Activated CD8-positive, alpha-beta memory T cell treated with anti-CD3 and anti-CD28 coated beads, Interleukin-2, amount 10 ng/mL, durations not matched to agents 7 days and 5 days (primary cell): ENCODE data around the gene KMT2C. TPM values are rescaled to one million over a fixed set of nuclear protein-coding genes. Genes with fewer than 3 reads are reported as not detected.
"Not testable (repeated sequence)": the region's sequence is repeated elsewhere in the genome, so short reads cannot be mapped to it uniquely, and the experiment has no call there.

Experiments used
- ATAC-seq: fragments of 150-1000 bp; cut with Tn5 transposase; one replicate; pipeline ENCODE4 v1.10.0; 2021; ENCODE audit warnings: moderate library complexity
- CTCF ChIA-PET: fragments of 350-600 bp; sonication (Branson Sonifier 250); formaldehyde crosslinking; loops from one replicate; lab custom pipeline; 2021; ENCODE audit warnings: antibody characterized with exemption; lab: Charles Lee
- DNase-seq: peaks from one replicate; pipeline ENCODE4 v3.0.0-alpha.2; 2020
- H3K27ac Mint-ChIP-seq: one replicate; pipeline ENCODE4 v1.8.0; 2021; ENCODE audit warnings: mild to moderate bottlenecking, mixed read lengths
- H3K27me3 Mint-ChIP-seq: one replicate; pipeline ENCODE4 v1.8.0; 2021; ENCODE audit warnings: mixed read lengths
- H3K36me3 Mint-ChIP-seq: one replicate; pipeline ENCODE4 v1.8.0; 2021; ENCODE audit warnings: mild to moderate bottlenecking, mixed read lengths
- H3K4me1 Mint-ChIP-seq: one replicate; pipeline ENCODE4 v1.8.0; 2021; ENCODE audit warnings: mixed read lengths
- H3K4me3 Mint-ChIP-seq: one replicate; pipeline ENCODE4 v1.8.0; 2021; ENCODE audit warnings: mild to moderate bottlenecking, moderate library complexity, mixed read lengths
- H3K9me3 Mint-ChIP-seq: one replicate; pipeline ENCODE4 v1.8.0; 2022; ENCODE audit warnings: low read depth, mixed read lengths
- total RNA-seq, 2 experiments: library from RNA; stranded (reverse); gene quantifications; one replicate each; pipeline ENCODE4 v1.2.3, GENCODE V29; 2021

Gene KMT2C
- total RNA-seq = 10 to 100 TPM; 58.2 to 86.6 TPM

DNA sequence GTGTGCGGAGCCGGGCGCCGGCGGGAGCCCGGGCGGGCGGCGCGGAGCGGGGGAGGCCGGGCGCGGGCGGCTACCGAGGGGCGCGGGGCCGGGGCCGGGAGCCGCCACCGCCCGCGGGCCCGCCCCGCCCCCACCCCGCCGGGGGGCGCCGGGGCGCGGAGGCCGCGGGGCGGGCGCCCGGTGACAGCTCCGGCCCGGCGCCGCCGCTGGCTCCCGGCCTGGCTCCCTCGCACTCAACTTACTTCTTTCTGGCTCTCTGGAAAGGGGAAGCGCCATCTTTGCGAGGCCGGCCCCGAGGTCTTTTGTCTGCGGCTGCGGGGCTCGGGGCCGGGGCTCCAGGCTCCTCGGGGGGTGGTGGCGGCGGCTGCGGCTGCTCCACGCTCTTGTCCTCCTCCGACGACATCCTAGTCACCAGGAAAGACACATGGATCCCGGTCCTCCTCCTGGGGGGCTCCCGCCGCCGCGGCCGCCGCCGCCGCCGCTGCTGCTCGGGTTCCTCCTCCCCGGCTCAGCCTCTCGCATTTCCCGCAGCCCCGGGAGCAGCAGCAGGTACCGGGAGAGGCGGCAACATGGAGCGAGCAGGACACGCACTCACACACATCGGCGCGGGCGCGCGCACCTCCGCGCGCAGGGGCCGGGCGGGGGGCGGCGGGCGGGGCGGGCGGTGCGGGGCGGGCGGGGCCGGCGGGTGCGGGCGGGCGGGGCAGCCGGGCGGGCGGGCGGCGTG, at the start of gene KMT2C:
KMT2C (minus strand) TSS at position 620 of the 727 bp plus-strand sequence; CDS start at position 403, 217 bp downstream.
- Mint-ChIP-seq H3K36me3 (no peaks in the 10 kb centered on the region), H3K4me3 (peak within 1 kb of the TSS; percentile 93), H3K27me3 (no peaks in the 10 kb centered on the region), H3K4me1 (peaks cover 22% of the 10 kb centered on the region), H3K27ac (peak within 1 kb of the TSS; percentile 91), H3K9me3 (no peaks in the 10 kb centered on the region)
- peak; percentile 37 for ATAC-seq
- peak; percentile 61 for DNase-seq
- CTCF ChIA-PET = no interaction called here

DNA sequence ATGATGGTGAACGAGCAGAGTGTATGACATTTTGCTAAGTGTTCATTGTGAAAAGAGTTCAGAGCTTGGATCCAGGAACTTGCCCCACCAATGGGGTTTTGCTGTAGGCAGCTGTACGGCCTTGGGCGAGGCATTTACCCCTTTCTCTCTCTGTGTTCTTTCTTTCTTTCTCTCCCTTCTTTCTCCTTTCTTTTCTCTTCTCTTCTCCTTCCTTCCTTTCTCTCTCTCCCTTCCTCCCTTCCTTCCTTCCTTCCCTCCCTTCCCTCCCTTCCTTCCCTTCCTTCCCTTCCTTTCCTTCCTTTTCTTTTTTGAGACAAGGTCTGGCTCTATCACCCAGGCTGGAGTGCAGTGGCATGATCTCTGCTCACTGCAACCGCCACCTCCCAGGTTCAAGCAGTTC, 45.3 kb upstream of the KMT2C start:
- Mint-ChIP-seq H3K27ac (no peak overlapping the region), H3K4me1 (no peaks in the 10 kb centered on the region), H3K36me3 (no peaks in the 10 kb centered on the region), H3K9me3 (no peaks in the 10 kb centered on the region), H3K4me3 (no peak overlapping the region), H3K27me3 (no peaks in the 10 kb centered on the region)
- ATAC-seq (no peak), DNase-seq (no peak)
- CTCF ChIA-PET = no interaction called here

DNA sequence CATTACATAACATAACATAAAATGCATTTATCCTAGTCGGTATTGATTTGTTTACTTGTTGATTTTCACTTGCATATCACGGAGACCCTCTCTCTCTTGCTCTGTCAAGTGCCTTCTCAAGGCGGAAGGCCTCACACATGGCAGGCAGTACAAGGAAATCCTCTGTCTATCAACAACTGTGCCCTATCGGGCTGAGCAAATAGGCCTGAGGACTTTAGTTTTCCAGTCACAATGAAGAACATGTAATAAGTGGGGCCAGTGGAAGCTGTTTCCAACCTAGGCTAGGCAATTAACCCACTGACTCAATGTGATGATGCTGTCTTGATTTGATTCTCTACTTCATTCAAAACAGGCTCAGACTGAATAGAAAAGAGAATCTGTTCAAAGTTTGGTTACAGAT, 44.9 kb upstream of the KMT2C start:
- no peak for ATAC-seq

DNA sequence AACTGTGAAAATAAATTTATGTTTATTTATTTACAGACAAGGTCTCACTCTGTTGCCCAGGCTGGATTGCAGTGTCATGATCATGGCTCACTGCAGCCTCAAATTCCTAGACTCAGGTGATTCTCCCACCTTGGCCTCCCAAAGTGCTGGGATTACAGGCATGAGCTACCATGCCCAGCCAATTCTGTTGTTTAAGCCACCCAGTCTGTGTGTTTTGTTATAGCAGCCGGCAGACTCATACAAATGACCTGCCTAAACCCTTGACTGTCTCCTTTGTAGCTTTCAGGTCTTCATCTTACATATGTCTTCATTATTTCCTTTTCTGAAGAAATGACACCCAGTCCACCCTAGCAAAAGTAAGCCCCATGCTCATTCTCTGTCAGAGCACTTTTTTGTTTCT, 43.8 kb upstream of the KMT2C start:
- no peak for ATAC-seq
- CTCF ChIA-PET = no interaction called here
- H3K4me3 Mint-ChIP-seq = no peak overlapping the region
- H3K27me3 Mint-ChIP-seq = no peaks in the 10 kb centered on the region
- H3K4me1 Mint-ChIP-seq = no peaks in the 10 kb centered on the region
- no peak overlapping the region for H3K27ac Mint-ChIP-seq
- H3K9me3 Mint-ChIP-seq = no peaks in the 10 kb centered on the region
- DNase-seq = no peak
- H3K36me3 Mint-ChIP-seq = no peaks in the 10 kb centered on the region

More for the DNA sequence above, 44.9 kb upstream of the KMT2C start:
- Mint-ChIP-seq H3K4me3 (no peak overlapping the region), H3K36me3 (no peaks in the 10 kb centered on the region), H3K9me3 (no peaks in the 10 kb centered on the region), H3K27ac (no peak overlapping the region), H3K4me1 (no peaks in the 10 kb centered on the region), H3K27me3 (no peaks in the 10 kb centered on the region)
- CTCF ChIA-PET = no interaction called here
- DNase-seq = no peak

DNA sequence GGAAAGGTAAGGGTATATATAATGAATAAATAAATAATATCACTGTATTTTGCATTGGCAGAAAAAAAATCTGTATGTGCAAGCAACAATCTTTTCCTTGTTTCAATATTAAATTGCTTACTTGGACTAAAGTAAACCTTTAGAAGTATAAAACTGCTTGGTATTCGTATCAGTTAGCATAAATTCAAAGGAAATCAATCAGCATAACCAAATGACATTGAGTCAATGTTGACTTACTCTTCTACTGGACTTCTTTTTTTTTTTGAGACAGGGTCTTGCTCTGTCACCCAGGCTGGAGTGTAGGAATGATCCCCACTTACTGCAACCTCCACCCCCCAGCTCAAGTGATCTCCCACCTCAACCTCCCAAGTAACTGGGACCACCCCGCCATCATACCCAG, 42.3 kb upstream of the KMT2C start:
- no peaks in the 10 kb centered on the region for H3K27me3 Mint-ChIP-seq
- no peak overlapping the region for H3K4me3 Mint-ChIP-seq
- H3K4me1 Mint-ChIP-seq = no peaks in the 10 kb centered on the region
- no peak for ATAC-seq
- no peak for DNase-seq
- CTCF ChIA-PET = no interaction called here
- no peaks in the 10 kb centered on the region for H3K9me3 Mint-ChIP-seq
- H3K27ac Mint-ChIP-seq = no peak overlapping the region
- no peaks in the 10 kb centered on the region for H3K36me3 Mint-ChIP-seq

DNA sequence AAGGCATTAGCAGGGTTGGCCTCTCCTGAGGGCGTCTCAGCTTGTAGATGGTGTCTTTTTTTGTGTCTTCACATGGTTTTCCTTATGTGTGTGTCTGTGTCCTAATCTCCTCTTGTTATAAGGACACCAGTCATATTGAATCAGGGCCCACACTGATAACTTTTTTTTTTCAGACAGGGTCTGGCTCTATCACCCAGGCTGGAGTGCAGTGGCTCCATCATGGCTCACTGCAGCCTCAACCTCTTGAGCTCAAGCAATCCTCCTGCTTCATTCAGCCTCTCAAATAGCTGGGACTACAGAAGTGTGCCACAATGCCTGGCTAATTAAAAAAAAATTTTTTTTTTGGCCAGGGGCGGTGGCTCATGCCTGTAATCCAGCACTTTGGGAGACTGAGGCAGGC, 41.3 kb upstream of the KMT2C start:
- H3K27ac Mint-ChIP-seq = no peak overlapping the region
- DNase-seq = no peak
- peaks cover 1% of the 10 kb centered on the region for H3K9me3 Mint-ChIP-seq
- peaks cover under 1% of the 10 kb centered on the region for H3K36me3 Mint-ChIP-seq
- CTCF ChIA-PET = interaction anchor here (1.4 kb wide), 1 partner anchor 8 kb away, joined by 3 read pairs; no protein-coding TSS in a partner anchor
- no peak for ATAC-seq
- no peaks in the 10 kb centered on the region for H3K27me3 Mint-ChIP-seq
- no peaks in the 10 kb centered on the region for H3K4me1 Mint-ChIP-seq
- no peak overlapping the region for H3K4me3 Mint-ChIP-seq

DNA sequence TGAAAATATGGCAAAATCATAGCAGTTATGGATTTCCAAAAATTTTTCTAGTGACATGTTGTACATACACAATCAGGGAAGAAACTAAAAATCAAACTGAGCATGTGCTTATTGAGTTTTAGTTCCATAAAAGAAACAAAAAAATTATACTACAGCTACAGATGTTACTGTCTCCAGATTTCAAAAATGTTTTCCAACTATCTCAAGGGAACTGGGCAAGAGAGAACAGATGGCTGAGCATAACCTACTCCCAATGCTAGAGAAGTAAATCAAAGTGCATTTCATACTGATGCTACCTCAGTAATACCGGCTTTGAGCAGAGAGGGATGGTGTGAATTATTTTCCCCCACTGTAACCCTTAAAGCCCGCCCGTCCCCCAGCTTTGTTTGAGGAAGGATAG, 40.7 kb upstream of the KMT2C start:
- H3K27ac Mint-ChIP-seq = no peak overlapping the region
- peaks cover 3% of the 10 kb centered on the region for H3K9me3 Mint-ChIP-seq
- CTCF ChIA-PET = interaction anchor here (1.4 kb wide), 1 partner anchor 8 kb away, joined by 3 read pairs; no protein-coding TSS in a partner anchor
- DNase-seq (no peak), ATAC-seq (no peak)
- H3K4me1 Mint-ChIP-seq = no peaks in the 10 kb centered on the region
- no peak overlapping the region for H3K4me3 Mint-ChIP-seq
- H3K36me3 Mint-ChIP-seq = peaks cover 2% of the 10 kb centered on the region
- no peaks in the 10 kb centered on the region for H3K27me3 Mint-ChIP-seq

DNA sequence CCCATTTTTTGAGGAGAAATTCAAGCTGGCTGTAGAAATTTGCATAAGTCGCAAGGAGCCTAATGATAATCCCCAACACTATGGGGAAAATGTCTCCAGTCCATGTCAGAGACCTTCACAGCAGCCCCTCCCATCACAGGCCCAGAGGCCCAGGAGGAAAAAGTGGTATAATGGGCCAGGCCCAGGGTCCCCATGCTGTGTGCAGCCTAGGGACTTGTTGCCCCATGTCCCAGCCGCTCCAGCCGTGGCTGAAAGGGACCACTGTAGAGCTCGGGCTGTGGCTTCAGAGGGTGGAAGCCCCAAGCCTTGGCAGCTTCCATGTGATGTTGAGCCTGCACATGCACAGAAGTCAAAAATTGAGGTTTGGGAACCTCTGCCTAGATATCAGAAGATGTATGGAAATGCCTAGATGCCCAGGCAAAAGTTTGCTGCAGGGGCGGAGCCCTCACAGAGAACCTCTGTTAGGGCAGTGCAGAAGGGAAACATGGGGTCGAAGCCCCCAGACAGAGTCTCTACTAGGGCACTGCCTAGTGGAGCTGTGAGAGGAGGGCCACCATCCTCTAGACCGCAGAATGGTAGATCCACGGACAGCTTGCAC, 35.3 kb upstream of the KMT2C start:
- H3K27ac Mint-ChIP-seq, H3K4me3 Mint-ChIP-seq, DNase-seq, H3K4me1 Mint-ChIP-seq, H3K36me3 Mint-ChIP-seq, CTCF ChIA-PET, ATAC-seq, H3K27me3 Mint-ChIP-seq: not testable (repeated sequence)
- peaks cover 12% of the 10 kb centered on the region for H3K9me3 Mint-ChIP-seq

DNA sequence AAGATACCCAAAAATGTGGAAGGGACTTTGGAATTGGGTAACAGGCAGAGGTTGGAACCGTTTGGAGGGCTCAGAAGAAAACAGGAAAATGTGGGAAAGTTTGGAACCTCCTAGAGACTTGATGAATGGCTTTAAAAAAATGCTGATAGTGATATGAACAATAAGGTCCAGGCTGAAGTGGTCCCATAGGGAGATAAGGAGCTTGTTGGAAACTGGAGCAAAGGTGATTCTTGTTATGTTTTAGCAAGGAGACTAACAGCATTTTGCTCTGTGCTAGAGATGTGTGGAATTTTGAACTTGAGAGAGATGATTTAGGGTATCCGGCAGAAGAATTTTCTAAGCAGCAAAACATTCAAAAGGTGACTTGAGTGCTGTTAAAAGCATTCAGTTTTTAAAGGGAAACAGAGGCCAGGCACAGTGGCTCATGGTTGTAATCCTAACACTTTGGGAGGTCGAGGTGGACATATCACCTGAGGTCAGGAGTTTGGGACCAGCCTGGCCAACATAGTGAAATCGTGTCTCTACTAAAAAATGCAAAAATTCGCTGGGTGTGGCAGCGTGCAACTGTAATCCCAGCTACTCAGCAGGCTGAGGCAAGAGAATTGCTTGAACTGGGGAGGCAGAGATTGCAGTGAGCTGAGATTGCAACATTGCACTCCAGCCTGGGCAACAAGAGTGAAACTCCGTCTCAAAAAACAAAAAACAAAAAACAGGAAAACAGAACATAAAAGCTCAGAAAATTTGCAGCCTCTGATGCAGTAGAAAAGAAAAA, 34.6 kb upstream of the KMT2C start:
- peaks cover 12% of the 10 kb centered on the region for H3K9me3 Mint-ChIP-seq
- H3K36me3 Mint-ChIP-seq, CTCF ChIA-PET, H3K4me3 Mint-ChIP-seq, H3K27me3 Mint-ChIP-seq, H3K27ac Mint-ChIP-seq, DNase-seq, H3K4me1 Mint-ChIP-seq, ATAC-seq: not testable (repeated sequence)

DNA sequence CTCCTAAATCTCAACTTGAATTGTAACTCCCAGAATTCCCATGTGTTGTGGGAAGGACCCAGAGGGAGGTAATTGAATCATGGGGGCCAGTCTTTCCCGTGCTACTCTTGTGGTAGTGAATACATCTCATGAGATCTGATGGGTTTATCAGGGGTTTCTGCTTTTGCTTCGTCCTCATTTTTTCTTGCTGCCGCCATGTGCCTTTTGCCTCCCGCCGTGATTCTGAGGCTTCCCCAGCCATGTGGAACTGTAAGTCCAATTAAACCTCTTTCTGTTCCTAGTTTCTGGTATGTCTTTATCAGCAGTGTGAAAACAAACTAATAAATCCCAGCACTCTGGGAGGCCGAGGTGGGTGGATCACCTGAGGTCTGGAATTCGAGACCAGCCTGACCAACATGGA, 33.8 kb upstream of the KMT2C start:
- CTCF ChIA-PET, H3K4me3 Mint-ChIP-seq, H3K27me3 Mint-ChIP-seq, H3K36me3 Mint-ChIP-seq, DNase-seq, H3K4me1 Mint-ChIP-seq, ATAC-seq, H3K27ac Mint-ChIP-seq: not testable (repeated sequence)
- H3K9me3 Mint-ChIP-seq = peaks cover 12% of the 10 kb centered on the region

DNA sequence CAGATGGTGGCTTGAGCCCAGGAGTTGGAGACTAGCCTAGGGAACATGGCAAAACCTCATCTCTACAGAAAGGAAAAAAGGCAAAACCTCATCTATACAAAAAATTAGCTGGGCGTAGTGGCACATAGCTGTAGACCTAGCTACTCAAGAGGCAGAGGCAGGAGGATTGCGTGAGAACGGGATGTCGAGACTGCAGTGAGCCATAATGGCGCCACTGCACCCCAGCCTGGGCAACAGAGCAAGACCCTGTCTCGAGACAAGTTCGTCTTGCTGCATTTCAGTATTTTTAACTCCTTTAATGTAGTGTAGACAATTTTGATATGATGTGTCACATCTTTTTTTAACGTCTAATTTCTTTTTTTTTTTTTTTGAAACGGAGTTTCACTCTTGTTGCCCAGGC, 31.4 kb upstream of the KMT2C start:
- Mint-ChIP-seq H3K4me1 (peaks cover 9% of the 10 kb centered on the region), H3K9me3 (peaks cover 12% of the 10 kb centered on the region), H3K27me3 (no peaks in the 10 kb centered on the region), H3K4me3 (no peak overlapping the region), H3K27ac (no peak overlapping the region), H3K36me3 (peaks cover 4% of the 10 kb centered on the region)
- ATAC-seq (no peak), DNase-seq (no peak)
- CTCF ChIA-PET = no interaction called here

DNA sequence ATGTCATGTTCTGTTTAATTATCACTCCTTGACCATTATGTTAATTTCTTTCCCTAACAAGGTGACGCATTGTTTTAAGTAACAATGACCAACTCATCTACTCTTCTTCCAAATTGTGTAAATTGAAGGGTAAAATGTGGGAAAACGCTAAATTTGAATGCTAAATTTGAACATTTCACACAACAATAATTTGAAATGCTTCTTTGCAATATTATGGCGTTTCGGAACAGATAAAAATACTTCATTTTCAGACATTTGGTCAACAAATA, 29.2 kb upstream of the KMT2C start:
- CTCF ChIA-PET = no interaction called here
- Mint-ChIP-seq H3K4me3 (peak overlapping the region; percentile 84), H3K27ac (peak overlapping the region; percentile 81), H3K4me1 (peaks cover 12% of the 10 kb centered on the region), H3K36me3 (no peaks in the 10 kb centered on the region), H3K9me3 (peaks cover under 1% of the 10 kb centered on the region), H3K27me3 (no peaks in the 10 kb centered on the region)
- DNase-seq = no peak
- ATAC-seq = no peak

DNA sequence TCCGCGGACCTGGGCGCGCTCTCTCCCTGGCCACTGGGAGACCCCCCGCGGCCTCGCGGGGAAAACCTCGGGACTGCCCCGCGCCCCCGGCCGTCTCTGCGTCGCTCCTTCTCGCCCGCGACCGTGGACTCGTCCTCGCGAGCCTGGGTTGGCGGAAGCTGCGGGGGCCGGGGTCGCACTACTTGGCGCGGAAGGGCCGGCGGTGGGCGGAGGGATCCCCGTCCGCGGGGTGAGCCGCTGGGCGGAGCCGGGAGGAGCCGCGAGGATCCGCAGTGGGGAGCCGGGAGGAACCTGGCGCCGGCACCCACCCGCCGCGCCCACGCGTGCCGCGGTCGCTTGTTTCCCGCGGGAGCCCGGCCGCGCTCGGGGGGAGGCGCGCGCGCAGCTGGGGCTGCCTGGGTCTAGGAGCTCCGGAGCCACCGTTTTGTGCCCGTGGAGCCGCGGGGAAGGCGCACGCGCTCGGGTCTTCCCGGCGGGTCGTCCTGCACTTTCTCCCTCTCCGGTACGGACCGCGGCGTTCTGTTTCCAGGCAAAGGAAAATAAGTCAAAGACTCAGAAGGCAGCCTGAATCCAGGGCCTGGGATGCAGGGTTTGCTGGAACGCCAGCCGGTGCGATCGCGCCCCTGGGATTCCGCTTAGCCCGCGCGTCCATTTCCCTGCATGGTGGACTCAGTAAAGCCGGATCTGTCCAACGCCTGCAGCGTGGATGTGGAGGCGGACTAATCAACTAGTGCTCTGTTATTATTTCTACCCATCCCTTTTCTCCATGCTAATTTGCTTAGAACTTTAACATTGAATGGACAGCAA, 28.7 kb upstream of the KMT2C start:
- H3K27me3 Mint-ChIP-seq = no peaks in the 10 kb centered on the region
- peak overlapping the region; percentile 81 for H3K27ac Mint-ChIP-seq
- peak overlapping the region; percentile 84 for H3K4me3 Mint-ChIP-seq
- H3K9me3 Mint-ChIP-seq = no peaks in the 10 kb centered on the region
- peak; percentile 77 for DNase-seq
- CTCF ChIA-PET = interaction anchor here (1.0 kb wide), 1 partner anchor 22 kb away, joined by 6 read pairs; no protein-coding TSS in a partner anchor
- ATAC-seq = peak; percentile 35
- no peaks in the 10 kb centered on the region for H3K36me3 Mint-ChIP-seq
- peaks cover 12% of the 10 kb centered on the region for H3K4me1 Mint-ChIP-seq
